G401.6 (cell line): ENCODE results near the gene RAD51D.
"Not testable (repeated sequence)": the region's sequence is repeated elsewhere in the genome, so short reads cannot be mapped to it uniquely, and the experiment has no call there.

Experiments used
- FAIRE-seq: peaks from 2 replicates; lab custom pipeline; 2012; peaks lifted over from hg19 to GRCh38; lab: Jason Lieb, UNC

The RAD51D gene

GRCh38 chr17:35090707-35091106, 29.0 kb downstream of the RAD51D start:
- not testable (repeated sequence) for FAIRE-seq

- no peak for FAIRE-seq
Measured at GRCh38 chr17:35089586-35090296, 29.9 kb downstream of the RAD51D start.

- no peak for FAIRE-seq
Measured at GRCh38 chr17:35088881-35089585, 30.6 kb downstream of the RAD51D start.

GRCh38 chr17:35088356-35088880, 31.2 kb downstream of the RAD51D start:
- no peak for FAIRE-seq

- no peak for FAIRE-seq
Measured at GRCh38 chr17:35087731-35088355, 31.8 kb downstream of the RAD51D start.

GRCh38 chr17:35086931-35087573, 32.6 kb downstream of the RAD51D start:
- FAIRE-seq = no peak

GRCh38 chr17:35086164-35086563, 33.5 kb downstream of the RAD51D start:
- FAIRE-seq = no peak

- no peak for FAIRE-seq
Measured at GRCh38 chr17:35084987-35085386, 34.7 kb downstream of the RAD51D start.

GRCh38 chr17:35083071-35083470, 36.6 kb downstream of the RAD51D start:
- FAIRE-seq = no peak

GRCh38 chr17:35082073-35082657, 37.5 kb downstream of the RAD51D start:
- no peak for FAIRE-seq

- FAIRE-seq = no peak
Measured at GRCh38 chr17:35081638-35082037, 38.0 kb downstream of the RAD51D start.

GRCh38 chr17:35080536-35080935, 39.1 kb downstream of the RAD51D start:
- FAIRE-seq = no peak

GRCh38 chr17:35079547-35080423, 39.9 kb downstream of the RAD51D start:
- no peak for FAIRE-seq

- no peak for FAIRE-seq
Measured at GRCh38 chr17:35076874-35077273, 42.8 kb downstream of the RAD51D start.

GRCh38 chr17:35074711-35075707, 44.7 kb downstream of the RAD51D start:
- no peak for FAIRE-seq

- no peak for FAIRE-seq
Measured at GRCh38 chr17:35073991-35074627, 45.6 kb downstream of the RAD51D start.

GRCh38 chr17:35073183-35073790, 46.4 kb downstream of the RAD51D start:
- no peak for FAIRE-seq

- no peak for FAIRE-seq
Measured at GRCh38 chr17:35069311-35069710, 50.3 kb downstream of the RAD51D start.

- no peak for FAIRE-seq
Measured at GRCh38 chr17:35068249-35068648, 51.4 kb downstream of the RAD51D start.
